ENCODE measurements around the gene FLII. TPM values are rescaled to one million over a fixed set of nuclear protein-coding genes. Genes with fewer than 3 reads are reported as not detected.

The FLII gene
- polyA plus RNA-seq, 1 of the 3 experiments (the other 2 are of a cell fraction), result 244 TPM

DNA sequence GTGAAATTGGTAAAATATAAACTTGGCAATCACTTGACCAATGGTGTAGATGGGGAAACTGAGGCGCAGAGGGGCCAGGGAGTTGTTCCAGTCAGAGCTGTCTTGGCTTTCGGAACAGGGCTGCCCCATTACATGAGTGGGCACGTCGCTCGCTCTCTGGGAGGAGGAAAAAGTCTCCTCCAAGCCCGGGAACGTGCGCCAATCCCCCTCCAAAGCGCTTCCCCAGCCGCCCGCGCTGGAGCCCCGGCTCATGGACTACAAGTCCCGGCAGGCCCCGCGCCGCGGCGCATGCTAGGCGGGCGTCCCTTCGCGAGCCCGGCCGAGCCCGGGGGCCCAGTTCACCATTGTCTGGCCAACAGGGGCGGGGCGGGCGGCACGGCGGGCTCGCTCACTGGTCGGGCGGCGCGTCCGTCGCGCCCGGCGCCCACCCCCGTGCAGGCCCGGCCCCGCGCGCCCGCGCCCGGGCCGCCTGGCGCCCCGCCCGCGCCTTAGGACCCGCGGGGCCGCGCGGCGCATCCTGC is 33.4 kb downstream of the FLII start, which contains the start of gene LLGL1:
LLGL1 (plus strand) TSS at position 515 of the 521 bp plus-strand sequence. CDS start 48 bp downstream, outside the sequence.
- H3K4me2 ChIP-seq, result peak within 1 kb of the TSS; percentile 99
- H3K9me2 ChIP-seq, result no peaks in the 10 kb centered on the region
- peak; percentile 100 for DNase-seq
- ChIA-PET CTCF (interaction anchor here (0.7 to 3.3 kb wide), 3 partner anchors 8 to 83 kb away, joined by 3 to 13 read pairs (median 6); no protein-coding TSS in a partner anchor), POLR2A (no interaction called here)
- H2AFZ ChIP-seq (ENCODE audit: low read depth), result peak within 1 kb of the TSS; percentile 90
- no peak for TF ChIP-seq FOXJ3 (CRISPR knock-in tag; IDR thresholded peaks at IDR 0.05)
- peak; percentile 20 for TF ChIP-seq CHD2 (IDR thresholded peaks at IDR 0.05; ENCODE audit: low read length, partially characterized antibody)
- peak; percentile 22; the same call in 1 of the 2 replicates for TF ChIP-seq ELF1 (IDR thresholded peaks at IDR 0.05)
- no peak for TF ChIP-seq SIN3A (IDR thresholded peaks at IDR 0.05; ENCODE audit: borderline replicate concordance, low read depth, low read length)
- TF ChIP-seq, protein P1, sequence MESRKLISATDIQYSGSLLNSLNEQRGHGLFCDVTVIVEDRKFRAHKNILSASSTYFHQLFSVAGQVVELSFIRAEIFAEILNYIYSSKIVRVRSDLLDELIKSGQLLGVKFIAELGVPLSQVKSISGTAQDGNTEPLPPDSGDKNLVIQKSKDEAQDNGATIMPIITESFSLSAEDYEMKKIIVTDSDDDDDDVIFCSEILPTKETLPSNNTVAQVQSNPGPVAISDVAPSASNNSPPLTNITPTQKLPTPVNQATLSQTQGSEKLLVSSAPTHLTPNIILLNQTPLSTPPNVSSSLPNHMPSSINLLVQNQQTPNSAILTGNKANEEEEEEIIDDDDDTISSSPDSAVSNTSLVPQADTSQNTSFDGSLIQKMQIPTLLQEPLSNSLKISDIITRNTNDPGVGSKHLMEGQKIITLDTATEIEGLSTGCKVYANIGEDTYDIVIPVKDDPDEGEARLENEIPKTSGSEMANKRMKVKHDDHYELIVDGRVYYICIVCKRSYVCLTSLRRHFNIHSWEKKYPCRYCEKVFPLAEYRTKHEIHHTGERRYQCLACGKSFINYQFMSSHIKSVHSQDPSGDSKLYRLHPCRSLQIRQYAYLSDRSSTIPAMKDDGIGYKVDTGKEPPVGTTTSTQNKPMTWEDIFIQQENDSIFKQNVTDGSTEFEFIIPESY (IDR thresholded peaks at IDR 0.05; ENCODE audit: borderline replicate concordance, low read depth), result no peak
- no peak for TF ChIP-seq RAD21 (IDR thresholded peaks at IDR 0.05; ENCODE audit: low read length)
- no peak for TF ChIP-seq FOXM1 (IDR thresholded peaks at IDR 0.05; ENCODE audit: low read depth)
- peak; percentile 43 for TF ChIP-seq MXI1 (IDR thresholded peaks at IDR 0.05; ENCODE audit: low read depth, low read length)
- peak; percentile 66 for TF ChIP-seq NRF1 (IDR thresholded peaks at IDR 0.05; ENCODE audit: low read depth, low read length)
- TF ChIP-seq, protein P2, sequence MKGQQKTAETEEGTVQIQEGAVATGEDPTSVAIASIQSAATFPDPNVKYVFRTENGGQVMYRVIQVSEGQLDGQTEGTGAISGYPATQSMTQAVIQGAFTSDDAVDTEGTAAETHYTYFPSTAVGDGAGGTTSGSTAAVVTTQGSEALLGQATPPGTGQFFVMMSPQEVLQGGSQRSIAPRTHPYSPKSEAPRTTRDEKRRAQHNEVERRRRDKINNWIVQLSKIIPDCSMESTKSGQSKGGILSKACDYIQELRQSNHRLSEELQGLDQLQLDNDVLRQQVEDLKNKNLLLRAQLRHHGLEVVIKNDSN (IDR thresholded peaks at IDR 0.05; ENCODE audit: borderline replicate concordance, low read depth), result no peak
- TF ChIP-seq GABPA (IDR thresholded peaks at IDR 0.05; ENCODE audit: low read depth), result no peak
- TF ChIP-seq TAF1 (IDR thresholded peaks at IDR 0.05; ENCODE audit: borderline replicate concordance, low read depth, low read length), result no peak
- no peak for TF ChIP-seq YY1 (IDR thresholded peaks at IDR 0.05; ENCODE audit: low read depth)
- TF ChIP-seq TCF12 (IDR thresholded peaks at IDR 0.05), result no peak
- peak; percentile 41; the same call in 1 of the 2 replicates for TF ChIP-seq MAX (IDR thresholded peaks at IDR 0.05; ENCODE audit: low read depth)
- TF ChIP-seq EZH2phosphoT487 (IDR thresholded peaks at IDR 0.05; ENCODE audit: borderline replicate concordance, low read depth), result no peak
- no peak for TF ChIP-seq JUND (IDR thresholded peaks at IDR 0.05)
- no peak for TF ChIP-seq RFX5 (IDR thresholded peaks at IDR 0.05; ENCODE audit: low read length)
- TF ChIP-seq POLR2AphosphoS5 (IDR thresholded peaks at IDR 0.05; ENCODE audit: low read depth, low read length), result no peak
- no peak for TF ChIP-seq USF2 (IDR thresholded peaks at IDR 0.05; ENCODE audit: borderline replicate concordance, low read depth, low read length)
- TF ChIP-seq, protein P3, sequence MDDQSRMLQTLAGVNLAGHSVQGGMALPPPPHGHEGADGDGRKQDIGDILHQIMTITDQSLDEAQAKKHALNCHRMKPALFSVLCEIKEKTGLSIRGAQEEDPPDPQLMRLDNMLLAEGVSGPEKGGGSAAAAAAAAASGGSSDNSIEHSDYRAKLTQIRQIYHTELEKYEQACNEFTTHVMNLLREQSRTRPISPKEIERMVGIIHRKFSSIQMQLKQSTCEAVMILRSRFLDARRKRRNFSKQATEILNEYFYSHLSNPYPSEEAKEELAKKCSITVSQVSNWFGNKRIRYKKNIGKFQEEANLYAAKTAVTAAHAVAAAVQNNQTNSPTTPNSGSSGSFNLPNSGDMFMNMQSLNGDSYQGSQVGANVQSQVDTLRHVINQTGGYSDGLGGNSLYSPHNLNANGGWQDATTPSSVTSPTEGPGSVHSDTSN (IDR thresholded peaks at IDR 0.05), result peak; percentile 92
- no peak for TF ChIP-seq EP300 (IDR thresholded peaks at IDR 0.05; ENCODE audit: borderline replicate concordance in 1 of 2, low read depth in 1 of 2, low read length in 1 of 2)
- TF ChIP-seq, protein P4, sequence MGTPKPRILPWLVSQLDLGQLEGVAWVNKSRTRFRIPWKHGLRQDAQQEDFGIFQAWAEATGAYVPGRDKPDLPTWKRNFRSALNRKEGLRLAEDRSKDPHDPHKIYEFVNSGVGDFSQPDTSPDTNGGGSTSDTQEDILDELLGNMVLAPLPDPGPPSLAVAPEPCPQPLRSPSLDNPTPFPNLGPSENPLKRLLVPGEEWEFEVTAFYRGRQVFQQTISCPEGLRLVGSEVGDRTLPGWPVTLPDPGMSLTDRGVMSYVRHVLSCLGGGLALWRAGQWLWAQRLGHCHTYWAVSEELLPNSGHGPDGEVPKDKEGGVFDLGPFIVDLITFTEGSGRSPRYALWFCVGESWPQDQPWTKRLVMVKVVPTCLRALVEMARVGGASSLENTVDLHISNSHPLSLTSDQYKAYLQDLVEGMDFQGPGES (IDR thresholded peaks at IDR 0.05; ENCODE audit: low read depth, low read length), result no peak
- no peak for TF ChIP-seq FOSL2 (IDR thresholded peaks at IDR 0.05; ENCODE audit: borderline replicate concordance, low read depth)
- peaks cover 9 to 23% of the 10 kb centered on the region in 2 experiments; a peak in 2 of 4 replicates for H3K4me1 ChIP-seq (ENCODE audit: control insufficient read depth in 1 of 2, insufficient read depth in 2 of 2, low read depth in 1 of 2, low read length in 1 of 2)
- H3K36me3 ChIP-seq (replicated peaks in 1 of 2; ENCODE audit: control insufficient read depth in 1 of 2, insufficient read depth in 2 of 2, low read length in 1 of 2), result no peaks in the 10 kb centered on the region
- H3K79me2 ChIP-seq (ENCODE audit: insufficient read depth), result peaks cover 40% of the 10 kb centered on the region
- peak within 1 kb of the TSS; percentile 82 for H3K9ac ChIP-seq
- H3F3A ChIP-seq (replicated peaks; ENCODE audit: insufficient read depth), result no peaks in the 10 kb centered on the region
- no peaks in the 10 kb centered on the region for H3K27me3 ChIP-seq (ENCODE audit: insufficient read depth)
- H3K27ac ChIP-seq (ENCODE audit: low read depth in 2 of 2, low read length in 1 of 2), result peak within 1 kb of the TSS in 1 of 2 experiments; percentile 47; a peak in 1 of 4 replicates
- H4K20me1 ChIP-seq (ENCODE audit: insufficient read depth), result 0 out of 2 replicates have a peak, but pooled peaks cover 17% of the 10 kb centered on the region
- peak within 1 kb of the TSS; percentile 90 to 98 for H3K4me3 ChIP-seq (ENCODE audit: low read depth in 2 of 2, low read length in 1 of 2)
- WGBS (ENCODE audit: low lambda C conversion rate), result 4% methylated on average over 4 of the region's 60 CpGs
- H3K9me3 ChIP-seq, result no peaks in the 10 kb centered on the region

All from SK-N-SH (cell line).